Renal cortex interstitium (tissue), 11 donors: ENCODE results near the gene SPOUT1. TPM values are rescaled to one million over a fixed set of nuclear protein-coding genes. Genes with fewer than 3 reads are reported as not detected.
"Not testable (repeated sequence)": the region's sequence is repeated elsewhere in the genome, so short reads cannot be mapped to it uniquely, and the experiment has no call there.

Experiments used
- DNase-seq, 11 donors: peaks; one replicate each; pipeline ENCODE4 v3.0.0-alpha.2; 2013; ENCODE audit warnings: low read depth in 9 of 11, low spot score in 4 of 11; ENCODE audit errors: extremely low read depth in 1 of 11
- polyA plus RNA-seq, 3 donors: library from polyadenylated mRNA; unstranded; fragments of 120-200 nt; gene quantifications; one replicate each; pipeline ENCODE4 v1.2.1, GENCODE V29; 2013; ENCODE audit not compliant: insufficient read length in 3 of 3

The SPOUT1 gene
- polyA plus RNA-seq, 3 donors: 31.7 to 39.8 (median 34.2) TPM

GRCh38 chr9:128845186-128845931, 15.8 kb upstream of the SPOUT1 start:
- no peak for DNase-seq

DNA sequence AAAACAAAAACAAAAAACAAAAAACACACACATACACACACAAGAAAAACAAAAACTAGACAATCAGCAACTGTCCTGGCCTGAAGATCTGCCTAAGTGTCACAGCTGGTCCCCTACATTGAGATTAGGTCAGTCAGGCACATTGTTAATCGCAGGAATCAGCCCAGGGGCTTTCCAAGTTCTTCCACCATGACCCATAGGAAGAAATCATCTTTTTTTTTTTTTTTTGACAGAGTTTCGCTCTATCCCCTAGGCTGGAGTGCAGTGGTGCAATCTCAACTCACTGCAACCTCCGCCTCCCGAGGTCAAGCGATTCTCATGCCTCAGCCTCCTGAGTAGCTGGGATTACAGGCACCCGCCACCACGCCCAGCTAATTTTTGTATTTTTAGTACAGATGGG, 13.6 kb upstream of the SPOUT1 start:
- not testable (repeated sequence) for DNase-seq

DNA sequence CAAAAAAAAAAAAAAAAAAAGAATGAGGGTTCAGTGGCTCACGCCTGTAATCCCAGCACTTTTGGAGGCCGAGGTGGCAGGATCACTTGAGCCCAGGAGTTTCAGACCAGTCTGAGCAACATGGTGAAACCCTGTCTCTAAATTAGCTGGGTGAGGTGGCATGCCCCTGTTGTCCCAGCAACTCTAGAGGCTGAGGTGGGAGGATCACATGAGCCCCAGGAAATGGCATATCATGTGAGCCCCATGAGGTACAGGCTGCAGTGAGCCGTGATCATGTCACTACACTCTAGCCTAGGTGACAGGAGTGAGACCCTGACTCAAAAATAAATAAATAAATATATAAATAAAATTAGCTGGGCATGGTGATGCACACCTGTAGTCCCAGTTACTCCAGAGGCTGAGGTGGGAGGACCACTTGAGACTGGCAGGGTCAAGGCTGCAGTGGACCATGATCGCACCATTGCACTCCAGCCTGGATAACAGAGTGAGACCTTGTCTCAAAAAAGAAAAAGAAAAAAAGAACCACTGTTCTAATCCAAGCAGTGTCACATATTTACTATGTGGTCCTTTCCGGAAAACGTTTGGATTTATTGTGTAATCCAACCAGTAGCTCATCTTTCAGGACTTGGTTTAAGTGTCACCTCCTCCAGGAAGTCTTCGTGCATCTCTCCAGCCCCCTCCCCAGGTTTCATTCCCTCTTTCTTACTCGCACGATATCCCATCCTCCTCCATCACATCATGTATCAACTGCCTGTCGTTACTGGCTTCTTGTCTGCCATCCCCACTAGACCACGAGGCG, 12.3 kb upstream of the SPOUT1 start:
- DNase-seq: no peak

DNA sequence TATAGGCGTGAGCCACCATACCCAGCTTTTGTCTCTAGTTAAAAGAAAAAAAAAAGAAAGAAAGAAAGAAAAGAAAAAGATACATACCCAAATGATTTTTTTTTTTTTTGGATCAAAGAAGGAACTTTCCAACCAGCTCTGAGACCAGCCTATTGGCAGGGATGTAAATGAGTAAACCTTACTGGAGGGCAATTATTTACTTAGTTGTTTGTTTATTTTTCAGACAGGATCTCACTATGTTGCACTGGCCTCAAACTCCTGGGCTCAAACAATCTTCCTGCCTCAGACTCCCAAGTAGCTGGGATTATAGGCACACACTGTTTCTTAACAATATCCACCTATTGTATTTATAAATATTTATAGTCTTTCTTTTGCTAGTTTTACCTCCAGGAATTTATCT, 10.9 kb upstream of the SPOUT1 start:
- no peak for DNase-seq

DNA sequence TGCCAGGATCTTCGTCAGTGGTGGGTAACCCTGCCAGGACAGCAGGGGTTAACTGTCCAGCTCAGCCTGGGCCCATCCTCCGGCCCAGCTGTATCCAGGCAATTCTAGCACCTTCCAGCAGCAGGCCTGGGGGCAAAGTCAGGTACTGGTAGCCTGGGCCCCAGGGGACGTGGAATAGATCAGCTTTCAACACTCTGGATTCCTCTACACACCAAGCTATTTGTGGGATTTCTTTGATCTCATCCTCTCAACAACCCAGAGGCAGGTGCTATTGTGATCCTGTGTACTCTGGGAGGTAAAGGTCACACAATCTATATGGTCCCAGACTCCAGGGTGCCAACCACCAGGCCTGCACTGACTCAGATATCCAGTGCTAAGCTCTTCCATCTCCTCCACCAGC, 8.7 kb upstream of the SPOUT1 start:
- DNase-seq: no peak

GRCh38 chr9:128836509-128837145, 7.0 kb upstream of the SPOUT1 start:
- no peak for DNase-seq

DNA sequence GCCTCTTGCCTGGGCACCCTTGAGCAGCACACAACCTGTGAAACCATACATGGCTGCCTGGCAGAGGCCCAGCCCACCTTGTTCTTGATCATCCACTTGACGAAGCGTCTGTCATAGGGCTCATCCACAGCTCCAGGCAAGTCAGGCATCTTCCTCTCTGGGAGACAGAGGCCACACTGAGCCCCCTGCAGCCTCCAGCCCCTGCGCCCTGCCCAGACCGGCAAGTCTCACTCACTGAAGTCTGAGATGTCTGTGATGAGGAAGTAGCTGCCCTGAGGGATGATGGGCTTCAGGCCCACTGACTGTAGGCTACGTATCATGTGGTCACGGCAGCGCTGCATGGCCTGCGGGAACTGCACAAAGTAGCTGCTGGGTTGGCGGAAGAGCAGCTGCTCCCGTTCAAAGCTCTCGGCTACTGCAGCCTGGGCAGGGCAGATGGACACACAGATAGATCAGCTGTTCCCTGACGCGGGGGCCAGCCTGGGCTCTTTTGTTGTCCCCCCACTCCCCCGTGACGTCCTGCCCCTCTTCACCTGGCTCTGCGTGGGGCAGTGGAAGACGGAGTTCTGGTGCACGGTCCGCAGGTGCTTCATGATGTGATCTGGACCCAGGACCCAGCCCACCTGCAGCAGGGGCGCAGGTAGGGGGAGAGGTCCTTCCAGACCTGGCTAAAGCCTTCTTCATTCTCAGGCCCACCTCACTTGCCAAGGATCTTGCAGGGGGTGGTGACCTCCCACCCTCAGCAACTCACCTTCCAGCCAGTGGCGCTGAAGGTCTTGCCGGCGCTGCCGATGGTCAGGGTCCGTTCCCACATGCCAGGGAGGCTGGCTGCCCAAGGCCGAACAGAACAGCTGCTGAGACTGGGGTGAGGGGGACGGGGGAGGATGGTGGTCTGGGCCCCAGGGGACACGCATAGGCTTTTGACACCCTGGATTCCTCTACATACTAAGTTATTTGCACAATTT, 5.9 kb upstream of the SPOUT1 start:
- no peak for DNase-seq

GRCh38 chr9:128833696-128834095, 4.1 kb upstream of the SPOUT1 start:
- DNase-seq: no peak

DNA sequence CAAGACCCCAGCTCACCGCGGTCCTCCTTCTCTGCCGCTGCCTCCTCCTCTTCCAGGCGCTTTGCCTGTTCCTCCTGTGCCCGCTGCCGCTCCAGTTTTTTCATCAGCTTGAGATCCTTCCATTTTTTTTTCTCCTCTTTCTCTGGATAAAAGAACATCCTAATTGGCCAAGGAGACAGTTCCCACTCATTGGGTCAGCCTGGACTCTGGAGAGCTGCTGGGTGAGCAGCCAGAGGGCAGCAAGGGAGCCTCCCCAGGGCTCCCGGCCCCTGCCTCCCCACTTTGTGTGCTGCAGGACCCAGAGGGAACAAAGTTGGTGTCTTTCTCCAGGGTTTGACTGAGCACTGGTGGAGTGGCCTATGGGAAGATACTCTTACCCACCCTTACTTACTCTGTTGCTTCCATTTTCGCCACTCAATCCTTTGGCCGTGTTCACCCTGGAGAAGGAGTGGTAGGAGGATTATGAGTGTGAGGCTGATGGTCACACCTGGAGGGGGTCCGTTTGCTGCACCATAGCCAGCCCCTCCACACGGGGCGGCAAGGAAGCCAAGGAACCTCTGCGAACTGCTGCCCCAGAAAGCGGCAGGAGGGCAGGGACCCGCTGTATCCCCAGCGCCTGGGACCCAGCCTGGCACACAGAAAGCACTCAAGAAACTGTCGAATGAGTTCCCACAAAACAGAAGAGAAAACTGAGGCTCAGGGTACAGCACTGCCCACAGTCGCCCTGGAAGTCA, 708 bp downstream of the SPOUT1 start:
- no peak for DNase-seq

GRCh38 chr9:128828267-128828666, 1.3 kb downstream of the SPOUT1 start:
- no peak for DNase-seq

DNA sequence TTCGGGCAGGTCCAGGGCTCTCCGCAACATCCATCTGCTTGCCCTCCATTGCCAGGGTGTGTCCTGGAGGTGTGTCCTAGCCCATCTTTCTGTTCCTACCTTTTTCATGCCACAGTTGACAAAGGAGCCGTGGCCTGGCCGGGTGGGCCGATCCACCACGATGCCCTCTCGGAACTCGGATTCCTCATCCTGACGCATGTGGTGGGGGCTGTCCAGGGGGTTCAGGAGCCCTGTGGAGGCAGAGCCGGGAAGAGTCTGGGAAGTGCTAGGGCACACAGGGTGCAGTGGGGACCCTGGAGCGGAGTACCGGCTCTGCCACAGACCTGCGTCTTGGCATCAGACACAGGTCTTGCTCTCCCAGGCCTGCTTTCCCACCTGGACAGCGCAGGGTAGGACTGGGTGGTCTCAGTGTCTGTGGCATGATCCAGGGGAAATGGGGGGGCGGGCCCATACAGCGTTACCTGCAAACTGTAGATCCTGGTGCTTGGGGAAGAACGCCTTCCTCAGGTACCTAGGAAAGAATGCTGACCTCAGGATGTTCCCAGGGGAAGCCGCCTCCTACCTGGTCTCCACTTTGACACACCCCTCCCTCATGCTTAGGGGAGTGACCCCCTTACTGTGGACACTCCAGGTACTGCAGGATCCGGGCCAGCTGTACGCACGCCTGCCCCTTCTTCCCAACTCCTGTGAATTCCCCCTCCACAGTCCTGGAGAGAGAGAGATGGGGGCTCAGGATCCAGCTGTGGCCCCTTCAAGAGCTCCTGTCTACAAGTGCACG, 3.5 kb downstream of the SPOUT1 start:
- DNase-seq: no peak

DNA sequence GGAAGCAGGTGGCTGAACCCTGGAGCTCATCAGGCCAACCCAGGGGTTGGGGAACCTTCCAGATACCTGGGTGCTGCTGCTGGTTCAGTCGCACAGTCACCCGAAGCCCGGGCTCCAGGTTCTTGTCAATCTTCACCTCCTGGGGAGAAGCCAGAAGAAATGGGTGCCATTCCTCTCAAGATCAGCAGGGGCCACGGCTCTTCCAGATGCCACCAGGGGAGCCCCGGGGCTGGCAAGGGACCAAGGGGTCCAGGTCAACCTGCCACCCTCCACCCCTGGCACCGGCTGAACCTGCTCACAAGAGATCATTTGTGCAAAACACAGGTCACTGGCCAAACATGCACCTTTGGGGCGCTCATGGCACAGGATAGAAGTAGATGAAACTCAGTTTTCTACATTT, 4.7 kb downstream of the SPOUT1 start:
- DNase-seq: no peak

- no peak for DNase-seq
These were observed 5.6 kb downstream of the SPOUT1 start for GRCh38 chr9:128823903-128824406.

DNA sequence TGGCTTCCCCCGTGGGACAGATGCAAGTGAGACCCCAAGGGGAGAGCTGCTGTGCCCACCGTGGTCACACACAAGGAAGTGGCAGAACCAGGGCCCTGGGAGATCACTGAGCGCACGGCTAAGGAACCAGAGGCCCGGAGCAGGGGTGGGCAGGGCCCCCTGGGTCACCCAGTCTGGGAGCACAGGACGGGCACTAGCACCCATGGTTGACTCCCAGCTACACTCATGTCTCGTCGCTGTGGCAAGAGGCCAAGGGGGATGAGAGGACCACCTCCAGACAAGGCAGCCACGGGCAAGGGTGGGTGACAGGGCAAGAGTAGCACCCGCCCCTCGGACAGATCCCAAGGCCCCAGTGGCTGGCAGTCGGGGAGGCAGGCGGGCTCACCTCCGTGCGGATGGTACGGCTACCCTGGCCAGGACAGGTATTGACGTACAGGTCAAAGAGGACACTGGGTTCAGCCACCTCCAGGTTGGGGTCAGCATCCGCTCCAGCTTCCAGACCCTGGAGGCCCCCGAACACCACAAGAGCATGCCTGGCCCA, 6.2 kb downstream of the SPOUT1 start:
- DNase-seq: no peak

DNA sequence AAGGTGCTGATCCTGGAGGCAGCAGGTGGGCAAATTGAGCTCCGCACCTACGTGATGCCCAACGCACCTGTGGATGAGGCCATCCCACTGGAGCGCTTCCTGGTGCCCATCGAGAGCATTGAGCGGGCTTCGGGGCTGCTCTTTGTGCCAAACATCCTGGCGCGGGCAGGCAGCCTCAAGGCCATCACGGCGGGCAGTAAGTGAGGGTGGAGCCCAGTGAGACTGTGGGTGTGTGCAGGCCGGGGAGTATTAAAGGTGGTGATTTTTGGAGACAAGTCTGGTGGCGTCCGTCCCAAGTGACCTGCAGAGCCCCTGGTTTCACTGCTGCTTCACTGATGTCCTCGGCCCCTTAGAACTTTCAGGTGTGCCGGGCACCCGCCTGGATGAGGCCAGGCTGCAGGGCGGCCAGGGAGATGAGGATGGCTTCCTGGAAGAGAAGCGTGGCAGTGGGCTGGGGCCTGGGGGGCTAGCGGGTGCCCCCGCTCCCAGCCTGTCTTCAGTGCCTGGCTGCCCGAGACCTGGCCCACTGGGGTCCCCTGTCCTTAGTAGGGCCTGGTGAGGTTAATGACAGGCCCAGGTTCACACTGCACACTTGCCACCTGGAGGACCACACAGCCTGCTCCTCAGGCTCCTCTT, 7.1 kb downstream of the SPOUT1 start:
- DNase-seq: no peak

GRCh38 chr9:128821584-128822406, 7.8 kb downstream of the SPOUT1 start:
- DNase-seq: no peak
